Thoracic aorta (tissue), 2 donors: ENCODE data around the gene BORCS5. TPM values are rescaled to one million over a fixed set of nuclear protein-coding genes. Genes with fewer than 3 reads are reported as not detected.
"Not testable (repeated sequence)": the region's sequence is repeated elsewhere in the genome, so short reads cannot be mapped to it uniquely, and the experiment has no call there.

ENCODE experiments used
- ATAC-seq: fragments of 150-250 bp; one replicate; pipeline ENCODE4 v1.8.0; 2017; ENCODE audit warnings: low read depth; ENCODE audit not compliant: insufficient number of reproducible peaks, low FRiP score
- DNase-seq: peaks from one replicate; pipeline ENCODE4 v3.0.0-alpha.2; 2020; ENCODE audit warnings: low spot score
- H3K27ac ChIP-seq, 2 donors: fragments of 200-600 bp; sonication (generic); 1 replicate in 1 of 2; 2 replicates in 1 of 2; pipeline ENCODE4 v1.5.1; 2016; ENCODE audit warnings: mild to moderate bottlenecking in 2 of 2, moderate library complexity in 2 of 2
- H3K27me3 ChIP-seq: fragments of 200-600 bp; sonication (generic); replicated peaks from 2 replicates; pipeline ENCODE4 v1.6.0; 2016; ENCODE audit warnings: mild to moderate bottlenecking; ENCODE audit not compliant: insufficient read depth
- H3K36me3 ChIP-seq: fragments of 200-600 bp; sonication (generic); one replicate; pipeline ENCODE4 v1.5.1; 2016
- H3K4me1 ChIP-seq, 2 donors: fragments of 200-600 bp; sonication (generic); 1 replicate in 1 of 2; 2 replicates in 1 of 2; pipeline versions ENCODE4 v1.5.1 to v1.6.0; 2016; ENCODE audit warnings: low read depth in 2 of 2, mild to moderate bottlenecking in 1 of 2; ENCODE audit not compliant: control insufficient read depth in 1 of 2
- H3K4me3 ChIP-seq: fragments of 200-600 bp; sonication (generic); 2 replicates; pipeline ENCODE4 v1.5.1; 2016; ENCODE audit warnings: mild to moderate bottlenecking
- H3K9me3 ChIP-seq: fragments of 200-600 bp; sonication (generic); 2 replicates; pipeline ENCODE4 v1.5.1; 2016
- CTCF ChIP-seq: fragments of 200-600 bp; sonication (generic); IDR thresholded peaks from one replicate; pipeline ENCODE4 v1.5.1; 2019; ENCODE audit warnings: antibody characterized with exemption
- total RNA-seq, 2 donors: library from RNA; depleted of rRNA; stranded (reverse); fragments of >200 nt; gene quantifications; one replicate each; pipeline versions ENCODE4 v1.1.0 to v1.2.3, GENCODE V29; 2016

Gene BORCS5
- total RNA-seq, 2 donors from 2014 or later: 20.6 to 27.1 TPM

- ATAC-seq: no peak
- H3K27me3 ChIP-seq: no peaks in the 10 kb centered on the region
- TF ChIP-seq CTCF: no peak
- DNase-seq: no peak
- no peak overlapping the region for H3K4me3 ChIP-seq
- H3K4me1 ChIP-seq: no peaks in the 10 kb centered on the region
- H3K36me3 ChIP-seq: no peaks in the 10 kb centered on the region
- H3K9me3 ChIP-seq: no peaks in the 10 kb centered on the region
- H3K27ac ChIP-seq: no peak overlapping the region
Measured at GRCh38 chr12:12492547-12492946, 135.7 kb downstream of the BORCS5 start.

GRCh38 chr12:12495536-12495935 is 138.7 kb downstream of the BORCS5 start:
- ATAC-seq: no peak
- Histone ChIP-seq H3K9me3 (no peaks in the 10 kb centered on the region), H3K36me3 (no peaks in the 10 kb centered on the region), H3K4me1 (peaks cover 0 to 8% of the 10 kb centered on the region in 2 donors), H3K4me3 (no peak overlapping the region), H3K27ac (no peak overlapping the region), H3K27me3 (no peaks in the 10 kb centered on the region)
- no peak for DNase-seq
- no peak for TF ChIP-seq CTCF

GRCh38 chr12:12498210-12498609 is 141.3 kb downstream of the BORCS5 start:
- no peak overlapping the region for H3K27ac ChIP-seq

GRCh38 chr12:12499909-12500604 is 143.2 kb downstream of the BORCS5 start:
- H3K36me3 ChIP-seq: no peaks in the 10 kb centered on the region
- ATAC-seq (no peak), DNase-seq (no peak)
- no peak overlapping the region for H3K27ac ChIP-seq
- no peaks in the 10 kb centered on the region for H3K9me3 ChIP-seq
- H3K4me1 ChIP-seq: peaks cover under 1 to 14% of the 10 kb centered on the region in 2 donors
- H3K4me3 ChIP-seq: no peak overlapping the region
- H3K27me3 ChIP-seq: no peaks in the 10 kb centered on the region
- no peak for TF ChIP-seq CTCF

More at GRCh38 chr12:12498210-12498609, 141.3 kb downstream of the BORCS5 start:
- Histone ChIP-seq H3K9me3 (no peaks in the 10 kb centered on the region), H3K36me3 (no peaks in the 10 kb centered on the region), H3K4me1 (peaks cover 0 to 13% of the 10 kb centered on the region in 2 donors), H3K27me3 (no peaks in the 10 kb centered on the region), H3K4me3 (no peak overlapping the region)
- DNase-seq: no peak
- no peak for TF ChIP-seq CTCF
- ATAC-seq: no peak

GRCh38 chr12:12501121-12501520 is 144.2 kb downstream of the BORCS5 start:
- Histone ChIP-seq H3K4me3 (no peak overlapping the region), H3K4me1 (peaks cover 10 to 24% of the 10 kb centered on the region in 2 donors), H3K27me3 (no peaks in the 10 kb centered on the region), H3K9me3 (no peaks in the 10 kb centered on the region), H3K27ac (no peak overlapping the region), H3K36me3 (no peaks in the 10 kb centered on the region)
- no peak for TF ChIP-seq CTCF
- no peak for DNase-seq
- no peak for ATAC-seq

- not testable (repeated sequence) for ATAC-seq, H3K9me3 ChIP-seq, H3K36me3 ChIP-seq, H3K27ac ChIP-seq, H3K27me3 ChIP-seq, H3K4me3 ChIP-seq, DNase-seq
- peaks cover 20 to 36% of the 10 kb centered on the region in 2 donors for H3K4me1 ChIP-seq
Measured at GRCh38 chr12:12502130-12502814, 145.4 kb downstream of the BORCS5 start.
